PC-3 (cell line): ENCODE data around the gene C10orf62. TPM values are rescaled to one million over a fixed set of nuclear protein-coding genes. Genes with fewer than 3 reads are reported as not detected.

Source experiments
- ATAC-seq: fragments of 200-7000 bp; cut with Tn5 transposase; 2 replicates; pipeline ENCODE4 v1.9.1; 2020; ENCODE audit warnings: mild to moderate bottlenecking, moderate library complexity
- BruUV-seq: library from RNA; stranded (reverse); fragments of 400-500 nt; replicated peaks from 2 replicates; lab custom pipeline; 2021; lab: Mats Ljungman, UMichigan
- CTCF ChIA-PET: fragments of 300-600 bp; sonication (Branson Sonifier 250); formaldehyde crosslinking; loops from one replicate; lab custom pipeline; 2022; ENCODE audit warnings: antibody characterized with exemption; lab: Charles Lee
- POLR2A ChIA-PET: fragments of 300-600 bp; sonication (Branson Sonifier 250); formaldehyde crosslinking; loops from one replicate; lab custom pipeline; 2022; ENCODE audit warnings: antibody characterized with exemption; ENCODE audit not compliant: unreplicated experiment; lab: Charles Lee
- DNase-seq: peaks from one replicate; pipeline ENCODE4 v3.0.0-alpha.2; 2015
- H2AFZ ChIP-seq: fragments of 300-600 bp; sonication (generic); 2 replicates; pipeline ENCODE4 v1.6.0; 2016; ENCODE audit warnings: antibody characterized with exemption, low read length
- H3F3A ChIP-seq: fragments of 300-600 bp; sonication (generic); one replicate; pipeline ENCODE4 v1.6.0; 2017; ENCODE audit warnings: antibody characterized with exemption, low read length, control low read depth, mild to moderate bottlenecking; ENCODE audit not compliant: unreplicated experiment
- H3K27ac ChIP-seq: fragments of 300-600 bp; sonication (generic); 2 replicates; pipeline ENCODE4 v1.5.1; 2016; ENCODE audit warnings: mild to moderate bottlenecking, low read length
- H3K27me3 ChIP-seq: fragments of 300-600 bp; sonication (generic); 2 replicates; pipeline ENCODE4 v1.6.1; 2016; ENCODE audit warnings: low read length, mixed read lengths
- H3K36me3 ChIP-seq: fragments of 300-600 bp; sonication (generic); 2 replicates; pipeline ENCODE4 v1.6.1; 2016; ENCODE audit warnings: low read depth, mixed run types, low read length, mixed read lengths
- H3K4me1 ChIP-seq: fragments of 300-600 bp; sonication (generic); 2 replicates; pipeline ENCODE4 v1.5.1; 2016; ENCODE audit warnings: low read length; ENCODE audit not compliant: insufficient read depth
- H3K4me2 ChIP-seq: fragments of 300-600 bp; sonication (generic); 2 replicates; pipeline ENCODE4 v1.6.0; 2016; ENCODE audit warnings: low read length
- H3K4me3 ChIP-seq: fragments of 300-600 bp; sonication (generic); 2 replicates; pipeline ENCODE4 v1.5.1; 2016; ENCODE audit warnings: mild to moderate bottlenecking, low read length, mixed read lengths
- H3K79me2 ChIP-seq: fragments of 300-600 bp; sonication (generic); 2 replicates; pipeline ENCODE4 v1.6.1; 2017; ENCODE audit warnings: low read length, mixed read lengths
- H3K9ac ChIP-seq: fragments of 300-600 bp; sonication (generic); 2 replicates; pipeline ENCODE4 v1.6.0; 2016; ENCODE audit warnings: mild to moderate bottlenecking, low read length
- H3K9me2 ChIP-seq: fragments of 300-600 bp; sonication (generic); replicated peaks from 2 replicates; pipeline ENCODE4 v1.6.1; 2016; ENCODE audit warnings: mixed run types, low read length, mixed read lengths
- H3K9me3 ChIP-seq: fragments of 300-600 bp; sonication (generic); 2 replicates; pipeline ENCODE4 v1.6.1; 2016; ENCODE audit warnings: low read length, mixed read lengths
- H4K20me1 ChIP-seq: fragments of 300-600 bp; sonication (generic); 2 replicates; pipeline ENCODE4 v1.6.1; 2016; ENCODE audit warnings: low read length, mixed read lengths
- EZH2 ChIP-seq: fragments of 300-600 bp; sonication (generic); IDR thresholded peaks from one replicate; pipeline ENCODE4 v1.6.1; 2017; ENCODE audit warnings: antibody characterized with exemption, mild to moderate bottlenecking, low read length; ENCODE audit not compliant: unreplicated experiment
- EZH2phosphoT487 ChIP-seq: fragments of 300-600 bp; sonication (generic); IDR thresholded peaks from 2 replicates; pipeline ENCODE4 v1.6.1; 2018; ENCODE audit warnings: mild to moderate bottlenecking, antibody characterized with exemption, low read length, borderline replicate concordance
- intact Hi-C: fragments of 100-400 bp; cut with micrococcal nuclease; formaldehyde crosslinking; loops from 2 replicates; pipeline ENCODE4 v1.9.0; 2023
- total RNA-seq: library from RNA; depleted of rRNA; stranded (reverse); fragments of >200 nt; gene quantifications from 2 replicates; pipeline ENCODE4 v1.2.3, GENCODE V29; 2014
- TF ChIP-seq, protein P1 (sequence below): fragments of 300-600 bp; sonication (generic); conservative IDR thresholded peaks from 2 replicates; pipeline ENCODE4 v1.5.1; 2017; ENCODE audit warnings: antibody characterized with exemption, low read depth, mild to moderate bottlenecking, low read length

C10orf62 gene
- total RNA-seq, 1 experiment from 2014 or later = not detected

DNA sequence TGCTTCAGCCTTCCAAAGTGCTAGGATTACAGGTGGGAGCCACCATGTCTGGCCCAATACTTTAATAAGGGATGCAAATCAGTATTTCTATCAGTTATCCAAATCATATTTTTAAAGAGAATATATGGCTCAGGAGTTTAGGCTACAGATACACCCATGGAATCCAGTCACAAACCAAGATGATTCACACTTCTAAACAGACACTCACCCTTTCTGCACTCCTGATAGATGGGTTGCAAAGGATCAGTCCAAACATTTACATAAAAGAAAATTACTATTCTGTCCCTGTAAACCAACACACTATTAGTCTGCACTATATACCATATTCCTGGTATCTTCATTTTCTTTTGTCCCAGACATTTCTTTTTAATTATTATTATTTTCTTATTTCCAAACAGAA lies 41.6 kb downstream of the C10orf62 start:
- no peaks in the 10 kb centered on the region for H3K27me3 ChIP-seq
- no peaks in the 10 kb centered on the region for H3K9me2 ChIP-seq
- H3K4me1 ChIP-seq = peaks cover 3% of the 10 kb centered on the region; the same call in 1 of the 2 replicates
- H2AFZ ChIP-seq = no peak overlapping the region
- POLR2A ChIA-PET = no interaction called here
- H3K9ac ChIP-seq = no peak overlapping the region
- no peak overlapping the region for H3K4me3 ChIP-seq
- no peaks in the 10 kb centered on the region for H3K36me3 ChIP-seq
- H3K9me3 ChIP-seq = no peaks in the 10 kb centered on the region
- ATAC-seq = no peak
- TF ChIP-seq, protein P1, sequence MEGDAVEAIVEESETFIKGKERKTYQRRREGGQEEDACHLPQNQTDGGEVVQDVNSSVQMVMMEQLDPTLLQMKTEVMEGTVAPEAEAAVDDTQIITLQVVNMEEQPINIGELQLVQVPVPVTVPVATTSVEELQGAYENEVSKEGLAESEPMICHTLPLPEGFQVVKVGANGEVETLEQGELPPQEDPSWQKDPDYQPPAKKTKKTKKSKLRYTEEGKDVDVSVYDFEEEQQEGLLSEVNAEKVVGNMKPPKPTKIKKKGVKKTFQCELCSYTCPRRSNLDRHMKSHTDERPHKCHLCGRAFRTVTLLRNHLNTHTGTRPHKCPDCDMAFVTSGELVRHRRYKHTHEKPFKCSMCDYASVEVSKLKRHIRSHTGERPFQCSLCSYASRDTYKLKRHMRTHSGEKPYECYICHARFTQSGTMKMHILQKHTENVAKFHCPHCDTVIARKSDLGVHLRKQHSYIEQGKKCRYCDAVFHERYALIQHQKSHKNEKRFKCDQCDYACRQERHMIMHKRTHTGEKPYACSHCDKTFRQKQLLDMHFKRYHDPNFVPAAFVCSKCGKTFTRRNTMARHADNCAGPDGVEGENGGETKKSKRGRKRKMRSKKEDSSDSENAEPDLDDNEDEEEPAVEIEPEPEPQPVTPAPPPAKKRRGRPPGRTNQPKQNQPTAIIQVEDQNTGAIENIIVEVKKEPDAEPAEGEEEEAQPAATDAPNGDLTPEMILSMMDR = no peak
- TF ChIP-seq EZH2phosphoT487 = no peak
- TF ChIP-seq EZH2 = no peak
- no peaks in the 10 kb centered on the region for H3F3A ChIP-seq
- BruUV-seq = no TSS peak
- H3K4me2 ChIP-seq = no peak overlapping the region
- intact Hi-C loops = no loop called here
- no peak overlapping the region for H3K27ac ChIP-seq
- peaks cover 23% of the 10 kb centered on the region for H3K79me2 ChIP-seq
- CTCF ChIA-PET = no interaction called here
- H4K20me1 ChIP-seq = no peaks in the 10 kb centered on the region
- no peak for DNase-seq

DNA sequence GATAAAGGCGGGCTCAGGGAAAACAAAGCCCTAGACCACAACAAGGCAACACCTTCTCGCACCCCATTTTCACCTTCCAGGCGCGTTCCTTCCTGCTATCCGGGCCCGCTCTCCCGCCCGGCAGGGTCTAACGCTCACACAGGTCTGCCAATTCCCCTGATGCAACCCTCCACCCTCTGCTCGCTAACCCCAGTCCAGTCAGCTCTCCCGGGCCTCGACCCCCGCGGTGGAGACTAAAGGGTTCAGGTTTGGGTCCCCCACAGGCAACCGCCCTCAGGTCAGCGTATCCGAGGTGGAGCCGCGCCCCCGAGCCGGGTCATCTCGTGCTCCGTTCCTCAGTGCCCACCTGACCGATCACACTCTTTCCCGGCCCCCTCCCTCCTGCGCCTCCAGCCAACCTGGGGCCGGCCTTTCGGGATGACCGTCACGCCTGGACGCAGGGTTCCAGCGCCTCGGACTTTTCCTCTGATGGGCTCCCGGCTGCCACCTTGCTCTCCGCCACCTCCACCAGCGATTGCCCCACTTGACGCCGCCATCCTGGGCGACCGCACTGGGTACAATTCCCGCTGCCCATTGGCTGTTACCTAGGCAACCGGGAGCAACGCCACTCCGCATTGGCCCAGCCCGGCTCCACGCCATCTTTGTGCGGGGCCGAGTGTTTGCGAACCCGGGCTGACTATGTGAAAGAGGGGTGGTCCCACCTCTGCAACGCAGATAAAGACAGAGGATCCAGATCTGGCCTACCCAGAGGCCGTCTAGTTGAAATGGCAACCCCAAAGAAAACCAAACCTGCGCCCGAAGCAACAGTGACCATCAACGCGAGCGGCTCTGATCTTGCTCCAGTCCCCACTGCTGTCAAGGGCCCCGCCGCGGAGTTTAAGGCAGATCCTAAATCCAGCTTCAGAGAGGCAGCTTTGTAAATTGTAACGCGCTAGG lies 43.7 kb downstream of the C10orf62 start, which contains the start of gene MORN4:
TSS of gene MORN4 (minus strand) at position 552 of the 936 bp plus-strand sequence. CDS start 13,847 bp downstream, outside the sequence.
- peak; percentile 90 for DNase-seq
- TF ChIP-seq, protein P1 = no peak
- no peak for TF ChIP-seq EZH2
- no peak for TF ChIP-seq EZH2phosphoT487
- Histone ChIP-seq H3K36me3 (no peaks in the 10 kb centered on the region), H3K4me3 (peak within 1 kb of the TSS; percentile 90), H2AFZ (peak within 1 kb of the TSS; percentile 93), H3K4me1 (peaks cover 3% of the 10 kb centered on the region; the same call in 1 of the 2 replicates), H3K79me2 (peaks cover 23% of the 10 kb centered on the region), H4K20me1 (no peaks in the 10 kb centered on the region), H3F3A (no peaks in the 10 kb centered on the region), H3K27ac (no peak within 1 kb of the TSS), H3K9ac (peak within 1 kb of the TSS; percentile 65), H3K4me2 (peak within 1 kb of the TSS; percentile 79), H3K9me3 (no peaks in the 10 kb centered on the region), H3K27me3 (no peaks in the 10 kb centered on the region), H3K9me2 (no peaks in the 10 kb centered on the region)
- ATAC-seq = peak; percentile 95
- ChIA-PET POLR2A (no interaction called here), CTCF (no interaction called here)
- TSS peak; percentile 51 for BruUV-seq
- intact Hi-C loops = no loop called here
